CD4-positive, alpha-beta T cell treated with Interleukin-15 for 1 hour (primary cell): ENCODE measurements around the gene KLRG1.

Experiments used
- DNase-seq: peaks from one replicate; pipeline ENCODE4 v3.0.0-alpha.2; 2020

The KLRG1 gene

DNA sequence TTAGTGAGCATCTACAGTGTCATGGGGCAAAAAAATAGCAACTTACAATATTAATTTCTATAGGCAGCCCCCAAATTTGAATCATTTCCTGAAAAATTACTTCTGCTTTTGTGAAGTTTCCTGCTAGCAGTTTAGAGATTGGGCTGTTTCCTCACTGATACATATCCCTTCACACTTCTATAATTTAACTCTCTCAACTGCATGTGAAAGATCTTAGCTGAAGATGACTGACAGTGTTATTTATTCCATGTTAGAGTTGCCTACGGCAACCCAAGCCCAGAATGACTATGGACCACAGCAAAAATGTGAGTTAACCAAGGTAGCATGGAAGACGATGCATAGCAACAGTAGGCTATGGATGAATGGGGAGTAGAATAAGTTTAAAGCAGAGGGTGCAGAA, at the start of gene KLRG1:
TSS of gene KLRG1 (plus strand) at position 134 of the 400 bp plus-strand sequence. CDS start at position 224, 90 bp downstream.
- no peak for DNase-seq

DNA sequence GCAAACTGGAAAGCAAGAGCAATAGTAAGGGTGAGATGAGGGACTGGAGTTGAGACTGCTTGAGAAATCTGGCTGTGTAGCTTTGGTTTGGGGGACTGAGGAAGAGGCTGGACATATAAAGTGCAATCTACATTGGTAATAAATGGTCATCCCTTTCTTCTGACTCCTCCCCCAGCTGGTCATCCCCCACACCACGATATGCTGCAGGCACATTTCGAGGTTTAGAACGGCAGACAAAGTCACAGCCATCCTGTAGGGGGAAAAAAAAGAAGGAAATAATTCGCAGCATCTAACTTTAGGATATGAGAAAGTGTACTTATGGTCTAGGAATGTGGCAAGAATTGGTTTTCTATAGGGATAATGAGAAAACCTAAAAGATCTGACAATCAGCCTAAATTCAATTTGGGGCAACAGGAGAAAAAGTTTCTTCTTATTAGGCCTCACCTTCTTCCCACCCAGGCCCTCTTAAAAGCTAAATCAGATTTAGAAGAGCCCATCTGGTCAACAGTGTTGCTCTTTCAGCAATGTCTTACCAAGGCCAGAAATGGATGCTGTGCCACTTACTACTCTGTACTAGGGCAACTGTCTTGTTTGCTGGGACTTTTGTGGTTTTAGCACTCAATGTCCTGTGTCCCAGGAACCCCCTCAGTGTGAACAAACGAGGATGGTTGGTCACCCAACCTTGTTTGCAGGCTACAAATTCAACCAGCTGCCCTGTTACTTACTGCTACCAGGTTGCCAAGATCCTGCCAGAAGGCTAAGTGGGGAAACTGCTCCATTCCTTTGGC, 47.5 kb upstream of the KLRG1 start:
- DNase-seq = no peak

DNA sequence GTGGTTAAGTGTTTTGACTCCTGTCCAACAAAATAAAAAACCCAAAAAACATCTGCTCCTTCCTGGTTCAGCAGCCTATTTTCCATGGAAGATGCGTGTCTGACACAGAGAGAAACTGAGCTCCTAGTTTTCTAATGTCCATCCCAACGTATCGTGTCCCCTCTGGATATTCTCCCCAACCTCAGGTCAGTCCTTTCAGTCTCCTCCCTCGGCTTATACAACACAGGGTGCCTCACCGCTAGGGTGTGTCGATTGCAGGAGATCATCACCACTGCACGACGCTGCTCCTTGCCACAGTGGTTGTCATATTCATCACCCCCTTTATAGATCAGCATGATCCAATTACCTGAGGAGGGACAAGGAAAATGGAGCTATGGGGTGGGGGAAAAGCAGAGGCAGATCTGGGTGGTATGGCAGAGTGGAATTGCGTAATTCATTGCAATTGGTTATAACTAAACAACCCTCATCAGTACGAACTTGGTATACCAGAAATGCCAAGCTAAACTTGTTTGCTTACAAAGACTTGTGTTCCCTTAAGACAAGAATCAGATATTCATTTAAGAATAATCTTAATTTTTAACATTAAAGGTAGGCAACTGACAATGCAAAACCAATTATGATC, 45.7 kb upstream of the KLRG1 start:
- DNase-seq = no peak

DNA sequence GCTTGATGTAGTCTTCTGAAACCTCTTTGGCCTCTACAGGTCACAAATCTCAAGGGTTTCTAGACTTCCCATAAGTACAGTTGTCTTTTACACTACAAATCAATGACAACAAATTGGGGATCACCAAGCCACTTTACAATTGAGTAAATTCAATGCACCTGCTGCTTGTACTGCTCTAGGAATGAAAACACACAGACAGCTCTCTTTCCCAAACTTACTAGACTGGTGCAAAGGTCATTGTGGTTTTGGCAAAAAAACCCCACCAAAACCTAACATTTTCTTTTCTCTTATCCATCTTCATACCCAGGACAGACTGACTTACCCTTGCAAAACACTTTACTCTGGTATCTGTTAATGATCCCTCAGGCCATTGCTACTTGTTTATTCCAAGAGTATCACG, 42.6 kb upstream of the KLRG1 start:
- DNase-seq = no peak

DNA sequence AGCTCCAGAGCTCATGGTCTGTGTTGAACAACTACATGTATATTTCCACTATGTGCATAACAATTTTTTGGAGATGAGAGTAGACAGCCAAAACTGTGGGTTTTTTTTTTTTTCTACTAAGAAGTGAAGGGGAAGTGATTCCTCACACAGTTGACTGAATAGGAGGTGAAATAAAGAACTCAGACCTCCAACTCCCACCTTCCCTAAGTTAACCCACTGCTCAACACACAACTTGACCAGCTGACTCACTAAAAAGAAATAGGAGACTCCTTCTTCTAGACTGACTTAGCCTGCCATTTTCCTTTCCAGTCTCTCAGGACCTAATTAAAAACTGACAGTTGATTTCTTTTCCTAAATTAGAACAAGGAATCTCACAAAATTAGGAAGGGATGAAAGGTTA, 41.6 kb upstream of the KLRG1 start:
- no peak for DNase-seq

DNA sequence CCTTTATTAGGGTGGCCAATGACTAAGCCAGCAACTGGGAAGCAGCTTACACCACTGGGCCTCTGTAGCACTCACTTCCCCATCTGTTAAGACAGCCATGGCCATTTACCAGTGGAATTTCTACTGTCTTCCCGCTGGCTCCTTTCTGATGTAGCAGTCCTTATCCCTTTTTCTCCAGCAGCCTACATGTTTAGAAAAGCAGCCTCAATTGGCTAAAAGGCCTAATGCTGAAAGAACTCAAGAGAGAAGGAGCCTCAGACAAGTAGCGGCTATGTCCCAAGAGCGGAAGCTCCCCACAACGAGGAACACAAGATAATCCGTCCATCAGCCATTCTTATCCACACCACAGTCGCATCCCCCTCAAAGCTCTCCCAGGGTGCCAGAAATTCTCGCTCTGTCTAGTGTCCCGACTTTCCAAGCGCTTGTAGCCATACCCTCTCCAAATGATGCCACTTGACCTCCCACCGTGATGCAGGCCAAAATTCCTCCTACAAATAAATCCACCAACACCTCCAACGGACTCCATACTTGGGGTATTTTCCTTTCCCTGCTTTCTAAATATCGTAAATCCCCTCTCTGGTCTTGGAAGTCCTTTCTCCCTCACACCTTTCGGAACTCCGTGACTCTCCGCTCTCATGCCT, 40.5 kb upstream of the KLRG1 start:
- DNase-seq = peak; percentile 21

DNA sequence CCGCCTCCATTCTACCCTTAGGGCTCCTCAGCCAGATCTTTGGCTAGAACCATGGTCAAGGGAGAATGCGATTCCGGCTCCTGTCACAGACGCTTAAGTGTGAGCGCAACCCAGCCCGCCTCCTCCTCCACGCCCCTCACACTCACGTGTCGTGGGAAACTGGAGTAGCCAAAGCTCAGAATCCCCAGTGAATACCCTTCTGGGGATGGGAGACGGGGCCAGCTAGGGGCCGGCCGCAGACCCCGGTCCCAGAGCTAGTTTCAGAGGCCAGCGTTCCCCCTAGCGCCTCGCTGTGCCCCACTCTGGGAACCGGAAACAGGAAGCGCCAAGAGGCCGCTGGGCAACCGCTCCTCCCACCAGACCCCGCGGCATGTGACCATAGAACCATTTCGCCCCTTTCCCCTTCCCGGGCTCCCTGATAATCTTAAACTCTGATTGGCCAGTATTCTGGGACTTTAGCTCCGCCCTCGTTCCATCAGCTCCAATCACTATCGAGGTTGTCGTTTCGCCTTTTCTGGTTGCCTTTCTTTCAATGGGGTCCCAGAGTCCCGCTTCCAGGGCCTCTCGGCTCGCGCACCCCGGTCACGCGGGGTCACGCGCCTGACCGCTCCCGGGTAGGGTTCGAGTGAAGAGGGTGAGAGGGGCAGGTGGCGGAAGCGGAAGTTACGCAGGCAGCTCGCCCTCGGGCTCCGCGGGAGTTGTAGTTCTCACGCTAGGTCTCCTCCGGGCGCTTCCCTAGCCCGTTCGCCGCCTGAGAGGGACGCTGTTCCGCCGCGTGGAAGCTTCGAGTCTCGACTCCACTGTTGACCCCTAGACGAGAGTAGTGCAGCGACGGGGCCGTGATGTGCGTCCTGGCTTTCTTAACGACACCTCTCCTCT, 39.8 kb upstream of the KLRG1 start, which contains the start of gene M6PR:
TSS of gene M6PR (minus strand) at position 304 of the 879 bp plus-strand sequence. CDS start 3,241 bp downstream, outside the sequence.
- peak; percentile 91 for DNase-seq

DNA sequence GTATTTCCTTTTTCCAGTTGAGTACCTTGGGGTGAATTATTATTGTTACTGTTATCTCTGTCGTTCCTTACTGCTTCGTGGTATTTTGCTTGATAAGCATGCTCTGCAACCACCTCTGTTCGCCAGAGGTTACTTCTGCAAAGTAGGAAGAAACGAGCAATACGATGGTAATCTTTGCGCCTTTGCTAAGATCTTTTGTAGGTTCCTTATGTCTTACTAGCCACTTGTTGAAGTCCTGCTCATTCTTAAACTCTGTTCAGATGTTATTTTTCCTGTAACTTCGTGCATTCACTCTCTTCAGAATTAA, 39.2 kb upstream of the KLRG1 start:
- DNase-seq = no peak

DNA sequence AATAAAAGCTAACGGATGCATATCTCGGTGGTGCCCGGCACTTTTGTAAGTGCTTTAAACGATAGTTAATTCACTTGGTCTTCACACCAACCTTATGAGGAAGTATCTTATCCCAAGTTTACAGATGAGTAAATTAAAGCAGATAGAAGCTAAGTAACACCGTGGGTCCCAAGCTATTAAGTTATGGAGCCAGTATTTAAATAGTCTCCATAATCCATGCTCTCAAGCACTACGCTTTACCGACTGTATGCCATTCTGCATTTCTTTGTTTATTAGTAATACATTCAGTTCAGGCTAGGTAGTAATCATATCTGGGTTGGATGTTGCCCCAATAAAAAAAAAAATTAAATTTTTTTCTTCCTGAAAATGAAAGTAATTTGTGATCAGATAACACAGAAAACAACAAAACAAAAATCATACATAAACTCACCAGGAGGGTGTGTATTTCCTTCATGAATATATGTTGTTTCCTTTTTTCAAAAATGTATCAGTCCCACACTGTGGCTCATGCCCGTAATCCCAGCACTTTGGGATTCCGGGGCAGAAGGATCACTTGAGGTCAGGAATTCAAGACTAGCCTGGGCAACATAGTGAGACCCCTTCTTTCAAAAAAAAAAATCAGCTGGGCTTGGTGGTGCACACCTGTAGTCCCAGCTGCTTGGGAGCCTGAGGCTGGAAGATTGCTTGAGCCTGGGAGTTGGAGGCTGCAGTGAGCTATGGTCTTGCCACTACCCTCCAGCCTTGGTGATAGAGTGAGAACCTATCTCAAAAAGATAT, 38.5 kb upstream of the KLRG1 start:
- DNase-seq = peak; percentile 18

DNA sequence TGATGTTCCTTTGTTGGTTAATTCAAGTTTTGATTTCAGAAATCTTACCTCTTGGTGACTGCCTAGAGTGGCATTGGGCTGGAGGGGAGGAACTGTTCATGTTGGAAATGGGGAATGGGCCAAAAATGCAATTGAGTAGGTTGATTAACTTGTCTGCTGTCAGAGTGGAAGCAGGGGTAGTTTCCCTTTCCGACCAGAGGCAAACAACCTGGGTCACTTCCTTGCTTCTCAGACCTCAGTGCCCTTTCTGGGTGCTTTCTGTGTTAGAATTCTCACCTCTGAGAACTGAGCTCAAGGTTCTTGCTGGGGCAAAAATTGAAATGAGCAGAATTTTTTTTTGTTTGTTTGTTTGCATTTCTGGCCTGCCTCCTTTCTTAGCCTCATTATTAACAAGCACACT, 37.6 kb upstream of the KLRG1 start:
- DNase-seq = peak; percentile 49

DNA sequence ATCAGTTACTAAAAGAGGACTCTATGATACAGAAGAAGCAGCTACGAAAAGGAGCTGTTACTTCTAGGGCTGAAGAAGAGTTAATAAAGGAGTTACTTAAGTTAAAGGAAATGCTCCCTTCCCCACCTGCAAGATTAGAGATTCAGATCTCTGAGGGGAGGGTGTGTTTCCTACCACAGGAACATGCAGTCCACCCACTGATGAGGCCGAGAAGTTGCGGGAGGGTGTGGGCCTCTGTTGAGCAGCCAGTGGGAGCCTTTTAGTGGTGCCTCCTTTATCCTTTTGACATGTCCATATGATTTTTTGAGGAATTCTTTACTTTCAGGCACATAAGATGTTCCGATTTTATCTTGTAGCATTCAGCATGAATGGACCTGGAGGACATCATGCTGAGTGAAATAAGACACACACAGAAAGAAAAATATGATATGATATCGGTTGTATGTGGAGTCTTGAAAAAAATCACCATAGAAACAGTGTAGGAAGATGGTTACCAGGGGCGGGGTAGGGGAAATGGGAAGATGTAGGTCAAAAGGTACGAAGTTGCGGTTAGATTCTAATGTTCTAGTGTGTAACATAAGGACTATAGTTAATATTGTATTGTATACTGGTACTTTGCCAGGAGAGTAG, 35.5 kb upstream of the KLRG1 start:
- DNase-seq = peak; percentile 62

DNA sequence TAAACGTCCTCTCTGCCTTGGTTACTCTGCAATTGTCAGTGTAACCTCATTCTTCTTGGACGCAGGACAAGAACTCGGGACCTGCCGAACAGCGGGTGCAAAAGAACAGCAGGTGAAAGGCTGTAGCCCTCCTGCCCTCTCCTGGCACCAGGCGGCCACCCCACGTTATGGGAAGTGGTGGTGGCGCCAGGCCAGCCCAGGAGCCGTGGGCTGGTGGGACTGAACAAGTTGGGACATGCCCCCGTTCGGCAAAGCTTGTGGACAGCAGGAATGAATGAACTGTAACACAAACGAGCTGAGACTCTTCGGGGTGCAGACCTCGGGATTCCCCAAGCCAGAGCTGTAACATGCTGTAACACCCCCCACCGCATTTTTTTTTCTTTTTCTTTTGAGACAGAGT, 33.3 kb upstream of the KLRG1 start:
- DNase-seq = no peak

DNA sequence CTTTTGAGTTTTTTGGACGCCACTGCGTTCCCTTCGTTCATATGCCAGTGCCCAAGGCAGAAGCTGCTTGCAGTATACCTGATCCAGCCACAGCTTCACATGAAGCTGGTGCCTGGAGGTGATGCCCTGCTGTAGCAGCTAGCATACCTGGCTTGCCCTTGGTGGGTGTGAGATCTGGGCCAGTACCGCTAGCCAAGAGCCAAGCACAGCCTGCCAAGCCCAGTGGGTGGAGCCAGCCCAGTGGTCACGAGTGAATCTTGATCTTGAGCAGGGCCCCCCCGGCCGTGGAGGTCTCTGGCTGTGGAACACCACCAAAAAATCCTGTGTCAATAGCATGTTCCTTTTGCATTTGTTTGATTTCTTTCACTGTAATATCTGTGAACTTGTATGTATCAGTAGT, 32.6 kb upstream of the KLRG1 start:
- DNase-seq = no peak

DNA sequence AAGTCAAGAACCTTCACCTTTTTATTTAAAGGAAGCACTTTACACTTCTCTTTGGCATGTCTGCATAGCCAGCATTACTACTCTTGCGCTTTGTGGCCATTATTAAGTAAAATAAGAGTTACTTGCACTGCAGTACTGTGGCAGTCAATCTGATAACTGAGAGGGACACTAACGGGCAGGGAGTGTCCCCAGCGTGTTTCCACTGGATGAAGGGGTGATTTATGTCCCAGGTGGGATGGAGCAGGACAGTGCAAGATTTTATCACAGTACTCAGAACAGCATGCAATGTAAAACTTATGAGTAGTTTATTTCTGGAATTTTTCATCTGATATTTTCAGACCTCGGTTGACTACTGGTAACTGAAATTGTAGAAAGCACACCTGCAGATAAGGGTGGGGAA, 31.8 kb upstream of the KLRG1 start:
- no peak for DNase-seq

DNA sequence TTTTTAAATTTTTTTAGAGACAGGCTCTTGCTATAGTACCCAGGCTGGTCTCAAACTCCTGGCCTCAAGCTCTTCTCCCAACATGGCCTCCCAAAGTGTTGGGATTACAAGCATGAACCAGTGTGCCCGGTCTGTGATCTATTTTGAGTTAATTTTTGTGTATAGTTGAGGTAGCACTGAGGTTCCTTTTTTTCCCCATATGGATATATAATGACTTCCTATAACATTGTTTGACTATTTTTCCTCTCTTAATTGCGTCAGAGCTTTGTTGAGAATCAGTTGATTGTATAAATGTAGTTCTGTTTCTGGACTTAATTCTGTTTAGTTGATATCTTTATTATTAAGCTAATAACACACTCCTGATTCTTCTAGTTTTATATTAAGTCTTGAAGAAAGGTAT, 31.3 kb upstream of the KLRG1 start:
- no peak for DNase-seq

DNA sequence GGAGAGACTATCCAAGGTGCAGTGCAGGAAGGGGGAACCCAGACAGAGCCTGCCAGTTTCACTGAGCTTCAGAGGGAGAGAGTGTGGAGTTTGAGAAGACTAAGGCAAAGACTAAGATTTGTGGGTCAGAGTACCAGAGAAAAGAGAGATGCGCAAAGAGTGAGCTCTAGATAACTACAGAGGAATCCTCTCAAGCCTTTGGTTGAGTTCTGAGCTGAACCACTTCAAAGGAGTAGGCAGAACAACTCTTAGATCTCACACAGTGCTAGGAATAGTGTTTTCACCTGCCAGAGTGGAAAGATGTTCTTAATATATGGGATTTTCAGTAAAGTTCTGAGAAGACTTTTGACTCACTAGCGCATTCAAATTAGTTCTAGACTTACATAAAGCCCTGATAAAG, 29.2 kb upstream of the KLRG1 start:
- DNase-seq = no peak

DNA sequence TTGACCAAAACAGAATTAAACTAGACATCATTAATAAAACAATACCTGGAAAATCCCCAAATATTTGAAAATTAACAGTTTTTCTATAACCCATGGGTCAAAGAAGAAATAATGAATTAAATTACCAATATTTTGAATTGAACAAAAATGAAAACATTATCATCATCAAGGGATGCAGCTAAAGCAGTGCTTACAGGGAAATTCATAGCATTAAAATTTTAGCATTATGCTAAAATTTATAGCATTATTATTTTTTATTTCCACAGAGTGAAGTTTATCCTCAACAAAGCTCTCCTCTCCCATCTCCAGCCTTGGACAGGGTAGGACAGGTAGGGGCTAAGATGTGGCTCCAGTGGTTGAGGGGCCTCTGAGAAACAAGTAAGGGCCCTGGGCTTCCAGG, 20.6 kb upstream of the KLRG1 start:
- no peak for DNase-seq

DNA sequence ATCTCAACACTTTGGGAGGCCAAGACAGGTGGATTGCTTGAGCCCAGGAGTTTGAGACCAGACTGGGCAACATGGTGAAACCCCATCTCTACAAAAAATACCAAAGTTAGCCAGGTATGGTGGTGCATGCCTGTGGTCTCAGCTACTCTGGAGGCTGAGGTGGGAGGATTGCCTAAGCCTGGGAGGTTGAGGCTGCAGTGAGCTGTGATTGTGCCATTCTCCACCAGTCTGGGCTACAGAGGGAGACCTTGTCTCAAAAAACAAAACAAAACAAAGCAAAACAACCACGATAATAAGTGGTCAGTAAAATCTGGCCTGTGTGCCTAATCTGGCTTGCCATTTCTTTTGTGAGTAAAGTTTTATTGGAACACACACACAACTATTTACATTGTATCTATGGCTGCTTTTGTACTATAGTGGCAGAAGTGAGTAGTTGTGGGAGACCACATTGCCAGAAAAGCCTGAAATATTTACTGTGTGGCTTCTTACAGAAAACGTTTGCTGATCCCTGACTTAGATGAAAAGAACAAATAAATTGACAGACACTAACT, 19.4 kb upstream of the KLRG1 start:
- no peak for DNase-seq

DNA sequence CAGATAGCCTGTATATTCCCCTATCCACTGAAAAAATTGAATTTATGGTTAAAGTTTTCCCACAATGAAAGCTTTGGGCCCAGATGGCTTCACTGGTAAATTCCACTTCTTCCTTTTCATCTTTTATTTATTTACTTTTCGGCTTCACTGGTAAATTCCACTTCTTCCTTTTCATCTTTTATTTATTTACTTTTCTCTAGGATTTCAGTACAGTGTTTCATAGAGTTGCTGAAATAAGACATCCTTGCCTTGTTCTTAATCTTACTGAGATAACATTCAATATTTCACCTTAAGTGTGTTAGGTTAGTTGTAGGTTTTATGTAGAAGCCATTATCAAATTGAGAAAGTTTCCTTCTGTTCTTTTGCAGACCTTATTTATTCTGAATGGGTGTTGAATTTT, 18.9 kb upstream of the KLRG1 start:
- DNase-seq = no peak

DNA sequence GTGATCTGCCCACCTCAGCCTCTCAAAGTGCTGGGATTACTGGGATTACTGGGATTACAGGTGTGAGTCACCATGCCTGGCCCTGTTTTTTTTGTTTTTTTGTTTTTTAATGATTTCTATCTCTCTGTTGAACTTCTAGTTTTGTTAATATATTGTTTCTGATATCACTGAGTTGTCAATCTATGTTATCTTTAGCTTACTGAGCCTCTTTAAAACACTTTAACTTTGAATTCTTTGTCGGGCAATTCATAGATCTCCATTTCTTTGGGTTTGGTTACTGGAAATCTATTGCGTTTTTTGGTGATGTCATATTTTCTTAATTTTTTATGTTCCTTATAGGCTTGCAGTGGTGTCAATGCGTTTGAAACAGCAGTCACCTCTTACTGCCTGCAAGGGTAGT, 9.2 kb upstream of the KLRG1 start:
- no peak for DNase-seq

DNA sequence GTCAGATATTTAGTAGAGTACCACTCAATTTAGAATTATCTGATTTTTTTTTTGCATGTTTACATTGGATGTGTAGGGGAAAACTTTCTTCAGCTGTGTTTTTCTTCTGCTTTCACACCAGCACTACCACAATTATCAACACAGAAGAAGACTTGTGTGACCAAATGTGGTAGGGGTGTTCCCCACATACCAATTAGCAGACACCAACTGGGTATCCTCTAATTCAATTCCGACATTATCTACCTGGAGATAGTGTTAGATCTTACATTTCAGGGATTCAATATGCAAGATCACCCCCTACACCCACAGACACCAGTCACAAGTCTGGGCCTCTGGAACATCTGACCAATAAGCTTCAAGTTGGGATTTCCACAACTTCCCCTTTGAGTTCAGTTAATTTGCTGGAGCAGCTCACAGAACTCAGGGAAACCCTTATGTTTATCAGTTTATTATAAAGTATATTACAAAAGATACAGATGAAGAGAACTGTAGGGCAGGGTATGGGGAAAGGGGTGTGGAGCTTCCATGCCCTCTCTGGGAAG, 4.1 kb upstream of the KLRG1 start:
- DNase-seq = no peak
